ENCODE data around the gene COQ10A.
A peak's percentile ranks its signal among the peaks of the same experiment; 100 is the strongest.

The COQ10A gene

DNA sequence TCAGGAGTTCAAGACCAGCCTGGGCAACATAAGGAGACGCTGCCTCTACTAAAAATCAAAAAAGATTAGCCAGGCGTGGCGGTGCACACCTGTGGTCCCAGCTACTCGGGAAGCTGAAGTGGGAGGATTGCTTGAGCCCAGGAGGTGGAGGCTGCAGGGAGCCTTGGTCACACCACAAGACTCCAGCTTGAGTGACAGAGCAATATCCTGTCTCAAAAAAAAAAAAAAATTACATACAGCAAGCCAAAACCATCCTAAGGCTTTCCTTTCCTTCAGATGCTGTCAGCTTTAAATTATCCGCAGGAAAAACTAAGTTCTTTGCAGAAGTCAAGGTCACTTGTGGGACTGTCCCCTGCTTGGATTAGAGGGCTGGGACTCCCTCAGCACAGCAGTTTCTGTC, 32.1 kb downstream of the COQ10A start:
- Histone ChIP-seq H3K9ac (ENCODE audit: low read length in 2 of 2) (peak overlapping the region; percentile 50 to 85), H3K4me3 (ENCODE audit: low read length in 2 of 2) (peak overlapping the region; percentile 82 to 96), H3K4me1 (ENCODE audit: control insufficient read depth, insufficient read depth, low read length) (peaks cover 29% of the 10 kb centered on the region), H3K9me3 (ENCODE audit: control insufficient read depth in 2 of 2, low read length in 2 of 2) (no peaks in the 10 kb centered on the region), H3K27ac (ENCODE audit: low read length) (peak overlapping the region; percentile 97), H3K36me3 (ENCODE audit: control insufficient read depth in 2 of 2, insufficient read depth in 2 of 2, low read length in 2 of 2) (peaks cover 0 to 2% of the 10 kb centered on the region in 2 donors), H3K27me3 (ENCODE audit: control insufficient read depth in 1 of 2, insufficient read depth in 2 of 2, low read length in 2 of 2) (no peaks in the 10 kb centered on the region)

DNA sequence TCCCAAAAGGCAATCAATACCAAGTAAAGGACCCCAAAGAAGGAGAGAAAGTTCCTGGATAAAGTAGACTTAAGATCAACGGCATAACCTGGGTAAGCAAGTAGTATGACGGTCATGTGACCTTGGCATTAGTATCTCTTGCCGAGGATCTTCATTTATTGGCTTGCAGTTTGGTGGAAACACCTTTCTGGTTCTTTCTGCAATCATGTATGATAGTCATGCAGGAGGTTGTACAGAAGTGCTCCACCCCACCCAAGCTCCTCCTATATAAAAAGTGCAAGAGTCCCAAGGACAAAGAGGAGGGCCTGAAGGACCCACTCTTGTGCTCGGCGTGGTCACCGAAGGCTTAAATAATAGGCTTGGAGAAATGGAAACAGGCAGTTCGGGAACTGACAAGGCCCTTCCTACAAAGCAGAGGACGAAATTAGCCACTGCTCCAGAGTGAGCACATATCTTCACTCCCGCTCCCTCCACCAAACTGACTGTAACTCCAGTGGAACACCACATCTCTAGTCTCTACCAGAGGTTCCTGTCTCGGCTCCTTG, 32.6 kb downstream of the COQ10A start:
- peak overlapping the region; percentile 82 to 96 for H3K4me3 ChIP-seq (ENCODE audit: low read length in 2 of 2)
- peak overlapping the region; percentile 50 to 85 for H3K9ac ChIP-seq (ENCODE audit: low read length in 2 of 2)
- peaks cover 2 to 3% of the 10 kb centered on the region in 2 donors for H3K36me3 ChIP-seq (ENCODE audit: control insufficient read depth in 2 of 2, insufficient read depth in 2 of 2, low read length in 2 of 2)
- no peaks in the 10 kb centered on the region for H3K27me3 ChIP-seq (ENCODE audit: control insufficient read depth in 1 of 2, insufficient read depth in 2 of 2, low read length in 2 of 2)
- H3K4me1 ChIP-seq (ENCODE audit: control insufficient read depth, insufficient read depth, low read length), result peaks cover 29% of the 10 kb centered on the region
- H3K27ac ChIP-seq (ENCODE audit: low read length), result peak overlapping the region; percentile 97
- no peaks in the 10 kb centered on the region for H3K9me3 ChIP-seq (ENCODE audit: control insufficient read depth in 2 of 2, low read length in 2 of 2)

GRCh38 chr12:56299853-56300643, 33.3 kb downstream of the COQ10A start, which contains the start of gene CS:
TSS of gene CS (minus strand) at chr12:56300330. CDS start at chr12:56300201, 129 bp downstream.
- peaks cover 29% of the 10 kb centered on the region for H3K4me1 ChIP-seq (ENCODE audit: control insufficient read depth, insufficient read depth, low read length)
- H3K4me3 ChIP-seq (ENCODE audit: low read length in 2 of 2), result peak within 1 kb of the TSS; percentile 85 to 96
- H3K9me3 ChIP-seq (ENCODE audit: control insufficient read depth in 2 of 2, low read length in 2 of 2), result no peaks in the 10 kb centered on the region
- peak within 1 kb of the TSS; percentile 97 for H3K27ac ChIP-seq (ENCODE audit: low read length)
- peak within 1 kb of the TSS; percentile 84 to 94 for H3K9ac ChIP-seq (ENCODE audit: low read length in 2 of 2)
- H3K27me3 ChIP-seq (ENCODE audit: control insufficient read depth in 1 of 2, insufficient read depth in 2 of 2, low read length in 2 of 2), result no peaks in the 10 kb centered on the region
- H3K36me3 ChIP-seq (ENCODE audit: control insufficient read depth in 2 of 2, insufficient read depth in 2 of 2, low read length in 2 of 2), result peaks cover 0 to 3% of the 10 kb centered on the region in 2 donors

- H3K4me3 ChIP-seq (ENCODE audit: low read length in 2 of 2), result peak overlapping the region; percentile 85 to 96
- H3K36me3 ChIP-seq (ENCODE audit: control insufficient read depth in 2 of 2, insufficient read depth in 2 of 2, low read length in 2 of 2), result peaks cover 0 to 6% of the 10 kb centered on the region in 2 donors
- peak overlapping the region; percentile 97 for H3K27ac ChIP-seq (ENCODE audit: low read length)
- no peaks in the 10 kb centered on the region for H3K9me3 ChIP-seq (ENCODE audit: control insufficient read depth in 2 of 2, low read length in 2 of 2)
- peak overlapping the region; percentile 84 to 94 for H3K9ac ChIP-seq (ENCODE audit: low read length in 2 of 2)
- no peaks in the 10 kb centered on the region for H3K27me3 ChIP-seq (ENCODE audit: control insufficient read depth in 1 of 2, insufficient read depth in 2 of 2, low read length in 2 of 2)
- peaks cover 29% of the 10 kb centered on the region for H3K4me1 ChIP-seq (ENCODE audit: control insufficient read depth, insufficient read depth, low read length)
Observed at GRCh38 chr12:56300644-56301464, 34.1 kb downstream of the COQ10A start.

DNA sequence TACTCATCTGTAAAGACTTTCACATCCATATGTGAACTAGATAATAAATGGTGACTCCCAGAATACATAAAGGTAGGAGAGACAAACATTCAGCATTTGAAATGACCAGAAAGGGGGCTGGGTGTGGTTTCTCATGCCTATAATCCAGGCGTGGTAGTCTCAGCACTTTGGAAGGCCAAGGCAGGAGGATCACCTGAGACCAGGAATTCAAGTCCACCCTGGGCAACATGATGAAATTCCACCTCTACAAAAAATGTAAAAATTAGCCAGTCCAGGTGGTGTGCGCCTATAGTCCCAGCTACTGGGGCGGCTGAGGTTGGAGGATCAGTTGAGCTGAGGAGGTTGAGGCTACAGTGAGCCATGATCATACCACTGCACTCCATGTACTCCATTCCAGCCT, 37.5 kb downstream of the COQ10A start:
- H3K27me3 ChIP-seq (ENCODE audit: control insufficient read depth in 1 of 2, insufficient read depth in 2 of 2, low read length in 2 of 2), result no peaks in the 10 kb centered on the region
- H3K36me3 ChIP-seq (ENCODE audit: control insufficient read depth in 2 of 2, insufficient read depth in 2 of 2, low read length in 2 of 2), result peaks cover 0 to 14% of the 10 kb centered on the region in 2 donors
- H3K9me3 ChIP-seq (ENCODE audit: control insufficient read depth in 2 of 2, low read length in 2 of 2), result no peaks in the 10 kb centered on the region

GRCh38 chr12:56304872-56305590, 38.3 kb downstream of the COQ10A start:
- Histone ChIP-seq H3K27ac (ENCODE audit: low read length) (no peak overlapping the region), H3K4me3 (ENCODE audit: low read length in 2 of 2) (no peak overlapping the region), H3K9ac (ENCODE audit: low read length in 2 of 2) (no peak overlapping the region), H3K9me3 (ENCODE audit: control insufficient read depth in 2 of 2, low read length in 2 of 2) (no peaks in the 10 kb centered on the region), H3K27me3 (ENCODE audit: control insufficient read depth in 1 of 2, insufficient read depth in 2 of 2, low read length in 2 of 2) (no peaks in the 10 kb centered on the region), H3K36me3 (ENCODE audit: control insufficient read depth in 2 of 2, insufficient read depth in 2 of 2, low read length in 2 of 2) (peaks cover 0 to 15% of the 10 kb centered on the region in 2 donors), H3K4me1 (ENCODE audit: control insufficient read depth, insufficient read depth, low read length) (peaks cover 14% of the 10 kb centered on the region)

More for the DNA sequence above, 37.5 kb downstream of the COQ10A start:
- H3K4me3 ChIP-seq (ENCODE audit: low read length in 2 of 2), result no peak overlapping the region
- no peak overlapping the region for H3K27ac ChIP-seq (ENCODE audit: low read length)
- H3K9ac ChIP-seq (ENCODE audit: low read length in 2 of 2), result no peak overlapping the region
- H3K4me1 ChIP-seq (ENCODE audit: control insufficient read depth, insufficient read depth, low read length), result peaks cover 18% of the 10 kb centered on the region

- H3K4me1 ChIP-seq (ENCODE audit: control insufficient read depth, insufficient read depth, low read length), result no peaks in the 10 kb centered on the region
- no peak overlapping the region for H3K4me3 ChIP-seq (ENCODE audit: low read length in 2 of 2)
- H3K36me3 ChIP-seq (ENCODE audit: control insufficient read depth in 2 of 2, insufficient read depth in 2 of 2, low read length in 2 of 2), result peaks cover 6 to 26% of the 10 kb centered on the region in 2 donors
- H3K27ac ChIP-seq (ENCODE audit: low read length), result no peak overlapping the region
- no peak overlapping the region for H3K9ac ChIP-seq (ENCODE audit: low read length in 2 of 2)
- no peaks in the 10 kb centered on the region for H3K9me3 ChIP-seq (ENCODE audit: control insufficient read depth in 2 of 2, low read length in 2 of 2)
- no peaks in the 10 kb centered on the region for H3K27me3 ChIP-seq (ENCODE audit: control insufficient read depth in 1 of 2, insufficient read depth in 2 of 2, low read length in 2 of 2)
Observed at GRCh38 chr12:56307221-56307965, 40.7 kb downstream of the COQ10A start.

GRCh38 chr12:56308714-56309113, 42.0 kb downstream of the COQ10A start:
- H3K27ac ChIP-seq (ENCODE audit: low read length), result no peak overlapping the region
- no peaks in the 10 kb centered on the region for H3K27me3 ChIP-seq (ENCODE audit: control insufficient read depth in 1 of 2, insufficient read depth in 2 of 2, low read length in 2 of 2)
- no peaks in the 10 kb centered on the region for H3K4me1 ChIP-seq (ENCODE audit: control insufficient read depth, insufficient read depth, low read length)
- H3K9ac ChIP-seq (ENCODE audit: low read length in 2 of 2), result no peak overlapping the region
- H3K36me3 ChIP-seq (ENCODE audit: control insufficient read depth in 2 of 2, insufficient read depth in 2 of 2, low read length in 2 of 2), result peaks cover 6 to 26% of the 10 kb centered on the region in 2 donors
- no peak overlapping the region for H3K4me3 ChIP-seq (ENCODE audit: low read length in 2 of 2)
- no peaks in the 10 kb centered on the region for H3K9me3 ChIP-seq (ENCODE audit: control insufficient read depth in 2 of 2, low read length in 2 of 2)

- H3K27me3 ChIP-seq (ENCODE audit: control insufficient read depth in 1 of 2, insufficient read depth in 2 of 2, low read length in 2 of 2), result no peaks in the 10 kb centered on the region
- peaks cover 8 to 23% of the 10 kb centered on the region in 2 donors for H3K36me3 ChIP-seq (ENCODE audit: control insufficient read depth in 2 of 2, insufficient read depth in 2 of 2, low read length in 2 of 2)
- no peak overlapping the region for H3K4me3 ChIP-seq (ENCODE audit: low read length in 2 of 2)
- H3K9me3 ChIP-seq (ENCODE audit: control insufficient read depth in 2 of 2, low read length in 2 of 2), result no peaks in the 10 kb centered on the region
- H3K27ac ChIP-seq (ENCODE audit: low read length), result no peak overlapping the region
- H3K9ac ChIP-seq (ENCODE audit: low read length in 2 of 2), result no peak overlapping the region
- H3K4me1 ChIP-seq (ENCODE audit: control insufficient read depth, insufficient read depth, low read length), result peaks cover 17% of the 10 kb centered on the region
Observed at GRCh38 chr12:56311003-56311402, 44.3 kb downstream of the COQ10A start.
